Endodermal cell (in vitro differentiated cells): ENCODE results near the gene PCDH10. TPM values are rescaled to one million over a fixed set of nuclear protein-coding genes. Genes with fewer than 3 reads are reported as not detected.

Experiments used
- DNase-seq: peaks from one replicate; pipeline ENCODE4 v3.0.0-alpha.2; 2017
- H3K27ac ChIP-seq: 2 replicates; pipeline ENCODE4 v1.5.1; 2013; ENCODE audit warnings: mild to moderate bottlenecking, low read depth, low read length, moderate library complexity
- H3K27me3 ChIP-seq: 2 replicates; pipeline ENCODE4 v1.6.1; 2013; ENCODE audit warnings: mild to moderate bottlenecking, low read length, moderate library complexity; ENCODE audit not compliant: insufficient read depth, control insufficient read depth, poor library complexity, severe bottlenecking
- H3K36me3 ChIP-seq: 2 replicates; pipeline ENCODE4 v1.7.0; 2013; ENCODE audit warnings: mild to moderate bottlenecking, low read length, moderate library complexity; ENCODE audit not compliant: control insufficient read depth, insufficient read depth
- H3K4me1 ChIP-seq: one replicate; pipeline ENCODE4 v1.7.0; 2013; ENCODE audit warnings: low read length; ENCODE audit not compliant: control insufficient read depth, insufficient read depth
- H3K4me3 ChIP-seq: 2 replicates; pipeline ENCODE4 v1.5.1; 2013; ENCODE audit warnings: mild to moderate bottlenecking, low read length, moderate library complexity
- H3K9ac ChIP-seq: 2 replicates; pipeline ENCODE4 v1.6.1; 2013; ENCODE audit warnings: mild to moderate bottlenecking, low read length, moderate library complexity; ENCODE audit not compliant: poor library complexity, severe bottlenecking; ENCODE audit errors: extremely low read depth
- H3K9me3 ChIP-seq: 2 replicates; pipeline ENCODE4 v1.6.1; 2013; ENCODE audit warnings: mild to moderate bottlenecking, low read length, moderate library complexity; ENCODE audit not compliant: control insufficient read depth
- H3K27ac Mint-ChIP-seq: 2 replicates; pipeline ENCODE4 v1.8.0; 2020; ENCODE audit warnings: mixed read lengths
- H3K27me3 Mint-ChIP-seq: 2 replicates; pipeline ENCODE4 v1.8.0; 2021; ENCODE audit warnings: mild to moderate bottlenecking, mixed read lengths; ENCODE audit not compliant: insufficient read depth
- H3K36me3 Mint-ChIP-seq: 2 replicates; pipeline ENCODE4 v1.8.0; 2020; ENCODE audit warnings: low read depth, mixed read lengths
- H3K4me1 Mint-ChIP-seq: 2 replicates; pipeline ENCODE4 v1.8.0; 2020; ENCODE audit warnings: mixed read lengths
- H3K4me3 Mint-ChIP-seq: 2 replicates; pipeline ENCODE4 v1.8.0; 2020; ENCODE audit warnings: mild to moderate bottlenecking, moderate library complexity, mixed read lengths
- H3K9me3 Mint-ChIP-seq: 2 replicates; pipeline ENCODE4 v1.8.0; 2020; ENCODE audit warnings: mild to moderate bottlenecking, mixed read lengths
- WGBS, 2 experiments: methylation state at CpG; one replicate each; pipeline versions ENCODE4 v1.1.5 to v1.1.7; 2013; ENCODE audit warnings: missing lambda C conversion rate in 2 of 2, mixed read lengths in 1 of 2; ENCODE audit not compliant: insufficient coverage in 1 of 2, insufficient read length in 1 of 2; 5-methylcytosine and 5-hydroxymethylcytosine counted together
- total RNA-seq, 2 donors: library from RNA; stranded (reverse); fragmentation: NEBNext Ultra II Directional in 1 of 2; extraction: Animal tissue kit (Norgen Biotek cat#: 25700) in 1 of 2; gene quantifications; 2 replicates in 1 of 2; 3 replicates in 1 of 2; pipeline ENCODE4 v1.2.1, GENCODE V29; 2021
- TF ChIP-seq, protein P1 (sequence below): fragments of 200-600 bp; sonication (generic); conservative IDR thresholded peaks from 2 replicates; pipeline ENCODE4 v1.5.0; 2021; ENCODE audit warnings: antibody characterized with exemption, mild to moderate bottlenecking

PCDH10 gene
- total RNA-seq, 2 donors from 2014 or later = 111 to 139 TPM

DNA sequence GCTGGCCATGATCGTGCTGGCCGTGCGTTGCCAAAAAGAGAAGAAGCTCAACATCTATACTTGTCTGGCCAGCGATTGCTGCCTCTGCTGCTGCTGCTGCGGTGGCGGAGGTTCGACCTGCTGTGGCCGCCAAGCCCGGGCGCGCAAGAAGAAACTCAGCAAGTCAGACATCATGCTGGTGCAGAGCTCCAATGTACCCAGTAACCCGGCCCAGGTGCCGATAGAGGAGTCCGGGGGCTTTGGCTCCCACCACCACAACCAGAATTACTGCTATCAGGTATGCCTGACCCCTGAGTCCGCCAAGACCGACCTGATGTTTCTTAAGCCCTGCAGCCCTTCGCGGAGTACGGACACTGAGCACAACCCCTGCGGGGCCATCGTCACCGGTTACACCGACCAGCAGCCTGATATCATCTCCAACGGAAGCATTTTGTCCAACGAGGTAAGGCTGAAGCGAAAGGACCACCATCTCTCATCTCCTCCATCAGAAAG is 3.3 kb downstream of the PCDH10 start:
- DNase-seq = peak; percentile 74
- Mint-ChIP-seq H3K4me3 (peak overlapping the region; percentile 97), H3K27ac (peak overlapping the region; percentile 7), H3K36me3 (peaks cover 26% of the 10 kb centered on the region), H3K27me3 (peaks cover 13% of the 10 kb centered on the region), H3K9me3 (no peaks in the 10 kb centered on the region), H3K4me1 (peaks cover 28% of the 10 kb centered on the region)
- H3K4me3 ChIP-seq = peak overlapping the region; percentile 98
- peak overlapping the region; percentile 73 for H3K9ac ChIP-seq
- no peaks in the 10 kb centered on the region for H3K4me1 ChIP-seq
- no peak overlapping the region for H3K27ac ChIP-seq
- peaks cover 18% of the 10 kb centered on the region for H3K36me3 ChIP-seq
- H3K9me3 ChIP-seq = no peaks in the 10 kb centered on the region
- 0 to 2% methylated on average over 10 to 26 of the region's 26 CpGs for WGBS, 2 experiments
- H3K27me3 ChIP-seq = peaks cover 3% of the 10 kb centered on the region
- TF ChIP-seq, protein P1, sequence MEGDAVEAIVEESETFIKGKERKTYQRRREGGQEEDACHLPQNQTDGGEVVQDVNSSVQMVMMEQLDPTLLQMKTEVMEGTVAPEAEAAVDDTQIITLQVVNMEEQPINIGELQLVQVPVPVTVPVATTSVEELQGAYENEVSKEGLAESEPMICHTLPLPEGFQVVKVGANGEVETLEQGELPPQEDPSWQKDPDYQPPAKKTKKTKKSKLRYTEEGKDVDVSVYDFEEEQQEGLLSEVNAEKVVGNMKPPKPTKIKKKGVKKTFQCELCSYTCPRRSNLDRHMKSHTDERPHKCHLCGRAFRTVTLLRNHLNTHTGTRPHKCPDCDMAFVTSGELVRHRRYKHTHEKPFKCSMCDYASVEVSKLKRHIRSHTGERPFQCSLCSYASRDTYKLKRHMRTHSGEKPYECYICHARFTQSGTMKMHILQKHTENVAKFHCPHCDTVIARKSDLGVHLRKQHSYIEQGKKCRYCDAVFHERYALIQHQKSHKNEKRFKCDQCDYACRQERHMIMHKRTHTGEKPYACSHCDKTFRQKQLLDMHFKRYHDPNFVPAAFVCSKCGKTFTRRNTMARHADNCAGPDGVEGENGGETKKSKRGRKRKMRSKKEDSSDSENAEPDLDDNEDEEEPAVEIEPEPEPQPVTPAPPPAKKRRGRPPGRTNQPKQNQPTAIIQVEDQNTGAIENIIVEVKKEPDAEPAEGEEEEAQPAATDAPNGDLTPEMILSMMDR = no peak

DNA sequence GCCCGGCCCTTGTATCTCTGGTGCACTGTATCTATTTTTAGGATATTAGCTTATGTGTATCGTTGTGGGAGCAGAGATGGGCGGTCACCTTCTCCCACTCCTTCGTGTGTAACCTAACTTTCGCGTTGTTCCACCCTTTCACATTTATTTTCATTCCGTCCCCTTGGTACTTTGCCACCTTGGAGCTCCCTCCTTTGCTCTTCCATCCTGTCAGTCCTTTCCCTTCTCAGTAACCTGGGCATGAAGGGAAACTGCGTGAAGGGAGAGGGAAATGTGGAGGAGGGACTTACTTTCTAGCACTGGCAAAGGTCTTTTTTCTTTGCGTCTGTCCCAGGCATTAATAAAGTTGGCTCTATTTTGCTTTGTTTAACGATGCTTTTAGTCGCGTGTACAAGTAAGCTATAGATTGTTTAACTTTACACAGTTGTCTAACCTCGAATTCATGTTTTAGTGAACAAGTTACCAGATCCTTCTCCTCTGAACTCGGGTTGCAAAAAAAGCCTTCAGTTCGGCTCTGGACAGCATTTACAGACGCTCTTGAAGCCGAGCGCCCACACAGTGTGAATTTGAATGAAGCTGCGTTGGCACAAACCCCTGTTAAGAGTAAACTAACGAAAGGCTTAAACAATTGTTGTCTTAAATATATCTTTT is 3.9 kb downstream of the PCDH10 start:
- Histone ChIP-seq H3K4me1 (no peaks in the 10 kb centered on the region), H3K36me3 (peaks cover 19% of the 10 kb centered on the region), H3K4me3 (peak overlapping the region; percentile 98), H3K9me3 (no peaks in the 10 kb centered on the region), H3K27ac (no peak overlapping the region), H3K27me3 (no peaks in the 10 kb centered on the region), H3K9ac (peak overlapping the region; percentile 73)
- DNase-seq = peak; percentile 46
- Mint-ChIP-seq H3K9me3 (no peaks in the 10 kb centered on the region), H3K27me3 (peaks cover 9% of the 10 kb centered on the region), H3K4me3 (peak overlapping the region; percentile 97), H3K36me3 (peaks cover 29% of the 10 kb centered on the region), H3K4me1 (peaks cover 32% of the 10 kb centered on the region), H3K27ac (peak overlapping the region; percentile 7)
- TF ChIP-seq, protein P1 = no peak
- 0 to 2% methylated on average over 1 to 20 of the region's 20 CpGs for WGBS, 2 experiments

DNA sequence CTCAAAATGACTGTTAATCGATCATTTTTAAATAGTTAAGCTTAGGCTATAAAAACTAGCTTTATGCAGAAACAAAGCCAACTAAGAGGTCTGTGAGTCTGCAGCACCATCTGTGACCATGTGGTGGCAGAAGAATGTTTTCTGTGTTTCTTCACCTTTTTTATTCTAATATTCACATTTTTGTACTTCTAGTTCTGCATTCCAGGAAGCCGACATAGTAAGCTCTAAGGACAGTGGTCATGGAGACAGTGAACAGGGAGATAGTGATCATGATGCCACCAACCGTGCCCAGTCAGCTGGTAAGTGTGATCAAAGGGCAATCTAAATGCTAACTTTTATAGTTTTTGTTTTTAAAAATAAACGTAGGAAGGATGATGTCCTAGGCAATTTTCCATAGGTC is 5.6 kb downstream of the PCDH10 start:
- Mint-ChIP-seq H3K4me3 (peak overlapping the region; percentile 97), H3K27me3 (no peaks in the 10 kb centered on the region), H3K4me1 (peaks cover 29% of the 10 kb centered on the region), H3K9me3 (no peaks in the 10 kb centered on the region), H3K36me3 (peaks cover 33% of the 10 kb centered on the region), H3K27ac (peak overlapping the region; percentile 36)
- Histone ChIP-seq H3K36me3 (peaks cover 34% of the 10 kb centered on the region), H3K4me1 (no peaks in the 10 kb centered on the region), H3K4me3 (peak overlapping the region; percentile 98), H3K9ac (peak overlapping the region; percentile 73), H3K27ac (no peak overlapping the region), H3K9me3 (no peaks in the 10 kb centered on the region), H3K27me3 (no peaks in the 10 kb centered on the region)
- peak; percentile 47 for DNase-seq
- 62 to 64% methylated on average over 4 of the region's 4 CpGs for WGBS, 2 experiments
- TF ChIP-seq, protein P1 = peak; percentile 85
